H7 (cell line): ENCODE results near the gene MFSD6. TPM values are rescaled to one million over a fixed set of nuclear protein-coding genes. Genes with fewer than 3 reads are reported as not detected.
"Not testable (repeated sequence)": the region's sequence is repeated elsewhere in the genome, so short reads cannot be mapped to it uniquely, and the experiment has no call there.

ENCODE experiments used
- DNase-seq: peaks from one replicate; pipeline ENCODE4 v3.0.0; 2012
- H3K27me3 ChIP-seq: 2 replicates; pipeline ENCODE4 v1.6.0; 2011; ENCODE audit warnings: mild to moderate bottlenecking, low read length; ENCODE audit not compliant: control insufficient read depth, insufficient read depth
- H3K36me3 ChIP-seq: replicated peaks from 2 replicates; pipeline ENCODE4 v1.5.1; 2011; ENCODE audit warnings: low read length; ENCODE audit not compliant: control insufficient read depth, insufficient read depth
- H3K4me3 ChIP-seq: 2 replicates; pipeline ENCODE4 v1.5.1; 2011; ENCODE audit warnings: low read depth, mild to moderate bottlenecking, control low read depth, low read length, moderate library complexity; ENCODE audit not compliant: insufficient read depth
- total RNA-seq: library from RNA; depleted of rRNA; stranded (reverse); fragments of >200 nt; shearing (Covaris generic); gene quantifications from 2 replicates; pipeline ENCODE4 v1.2.3, GENCODE V29; 2014

Gene MFSD6
- total RNA-seq, 1 experiment from 2014 or later: 1.6 TPM

GRCh38 chr2:190413421-190413820 lies 5.3 kb downstream of the MFSD6 start:
- no peaks in the 10 kb centered on the region for H3K36me3 ChIP-seq
- no peak overlapping the region for H3K4me3 ChIP-seq
- peaks cover 20% of the 10 kb centered on the region for H3K27me3 ChIP-seq
- DNase-seq: no peak

GRCh38 chr2:190415251-190415650 lies 7.1 kb downstream of the MFSD6 start:
- no peak overlapping the region for H3K4me3 ChIP-seq
- H3K27me3 ChIP-seq: peaks cover 3% of the 10 kb centered on the region
- no peak for DNase-seq
- H3K36me3 ChIP-seq: no peaks in the 10 kb centered on the region

GRCh38 chr2:190415794-190416775 lies 7.9 kb downstream of the MFSD6 start:
- Histone ChIP-seq H3K36me3 (no peaks in the 10 kb centered on the region), H3K27me3 (no peaks in the 10 kb centered on the region), H3K4me3 (no peak overlapping the region)
- DNase-seq: no peak

- DNase-seq: no peak
- Histone ChIP-seq H3K4me3 (no peak overlapping the region), H3K27me3 (no peaks in the 10 kb centered on the region), H3K36me3 (no peaks in the 10 kb centered on the region)
Measured at GRCh38 chr2:190417045-190417842, 9.1 kb downstream of the MFSD6 start.

- Histone ChIP-seq H3K4me3 (no peak overlapping the region), H3K36me3 (no peaks in the 10 kb centered on the region), H3K27me3 (no peaks in the 10 kb centered on the region)
- DNase-seq: no peak
Measured at GRCh38 chr2:190418727-190419126, 10.6 kb downstream of the MFSD6 start.

- no peak for DNase-seq
- no peaks in the 10 kb centered on the region for H3K27me3 ChIP-seq
- no peak overlapping the region for H3K4me3 ChIP-seq
- H3K36me3 ChIP-seq: no peaks in the 10 kb centered on the region
Measured at GRCh38 chr2:190420801-190421200, 12.6 kb downstream of the MFSD6 start.

- Histone ChIP-seq H3K27me3 (no peaks in the 10 kb centered on the region), H3K4me3 (no peak overlapping the region), H3K36me3 (no peaks in the 10 kb centered on the region)
- DNase-seq: no peak
Measured at GRCh38 chr2:190425221-190425866, 17.2 kb downstream of the MFSD6 start.

- no peak for DNase-seq
- Histone ChIP-seq H3K27me3 (no peaks in the 10 kb centered on the region), H3K36me3 (no peaks in the 10 kb centered on the region), H3K4me3 (no peak overlapping the region)
Measured at GRCh38 chr2:190425883-190426658, 17.9 kb downstream of the MFSD6 start.

- H3K4me3 ChIP-seq, DNase-seq, H3K36me3 ChIP-seq, H3K27me3 ChIP-seq: not testable (repeated sequence)
Measured at GRCh38 chr2:190430866-190431265, 22.7 kb downstream of the MFSD6 start.

- H3K4me3 ChIP-seq: no peak overlapping the region
- H3K36me3 ChIP-seq: no peaks in the 10 kb centered on the region
- DNase-seq: no peak
- H3K27me3 ChIP-seq: no peaks in the 10 kb centered on the region
Measured at GRCh38 chr2:190431907-190432306, 23.8 kb downstream of the MFSD6 start.

- Histone ChIP-seq H3K27me3 (no peaks in the 10 kb centered on the region), H3K36me3 (no peaks in the 10 kb centered on the region), H3K4me3 (no peak overlapping the region)
- no peak for DNase-seq
Measured at GRCh38 chr2:190432567-190433231, 24.5 kb downstream of the MFSD6 start.

- H3K36me3 ChIP-seq: no peaks in the 10 kb centered on the region
- H3K27me3 ChIP-seq: no peaks in the 10 kb centered on the region
- no peak overlapping the region for H3K4me3 ChIP-seq
- DNase-seq: no peak
Measured at GRCh38 chr2:190435031-190435670, 27.0 kb downstream of the MFSD6 start.

GRCh38 chr2:190436557-190436956 lies 28.4 kb downstream of the MFSD6 start:
- Histone ChIP-seq H3K36me3 (no peaks in the 10 kb centered on the region), H3K4me3 (no peak overlapping the region), H3K27me3 (no peaks in the 10 kb centered on the region)
- no peak for DNase-seq
